Measurements from ENCODE around the gene GNAQ.

DNA sequence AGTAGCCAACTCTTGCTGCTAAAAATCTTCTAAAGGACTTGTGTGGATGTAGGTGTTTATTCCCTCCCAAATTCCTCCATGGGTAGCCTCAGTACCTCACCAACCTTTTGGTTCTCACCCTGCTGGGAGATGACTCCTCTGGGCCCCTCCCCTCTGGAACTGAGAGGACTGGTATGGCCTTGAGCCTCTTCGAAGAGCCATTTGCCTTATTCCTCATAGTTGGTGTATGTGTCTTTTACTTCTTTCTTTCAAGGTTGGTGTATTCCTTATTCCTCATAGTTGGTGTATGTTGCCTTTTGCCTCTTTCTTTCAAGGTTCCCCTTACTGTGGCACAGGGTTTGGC lies 48.3 kb downstream of the GNAQ start:
- TF ChIP-seq EP300 (IDR thresholded peaks at IDR 0.05; ENCODE audit: borderline replicate concordance): no peak
- no peak for TF ChIP-seq TAF1 (IDR thresholded peaks at IDR 0.05; ENCODE audit: low read depth)
- TF ChIP-seq, protein P1, sequence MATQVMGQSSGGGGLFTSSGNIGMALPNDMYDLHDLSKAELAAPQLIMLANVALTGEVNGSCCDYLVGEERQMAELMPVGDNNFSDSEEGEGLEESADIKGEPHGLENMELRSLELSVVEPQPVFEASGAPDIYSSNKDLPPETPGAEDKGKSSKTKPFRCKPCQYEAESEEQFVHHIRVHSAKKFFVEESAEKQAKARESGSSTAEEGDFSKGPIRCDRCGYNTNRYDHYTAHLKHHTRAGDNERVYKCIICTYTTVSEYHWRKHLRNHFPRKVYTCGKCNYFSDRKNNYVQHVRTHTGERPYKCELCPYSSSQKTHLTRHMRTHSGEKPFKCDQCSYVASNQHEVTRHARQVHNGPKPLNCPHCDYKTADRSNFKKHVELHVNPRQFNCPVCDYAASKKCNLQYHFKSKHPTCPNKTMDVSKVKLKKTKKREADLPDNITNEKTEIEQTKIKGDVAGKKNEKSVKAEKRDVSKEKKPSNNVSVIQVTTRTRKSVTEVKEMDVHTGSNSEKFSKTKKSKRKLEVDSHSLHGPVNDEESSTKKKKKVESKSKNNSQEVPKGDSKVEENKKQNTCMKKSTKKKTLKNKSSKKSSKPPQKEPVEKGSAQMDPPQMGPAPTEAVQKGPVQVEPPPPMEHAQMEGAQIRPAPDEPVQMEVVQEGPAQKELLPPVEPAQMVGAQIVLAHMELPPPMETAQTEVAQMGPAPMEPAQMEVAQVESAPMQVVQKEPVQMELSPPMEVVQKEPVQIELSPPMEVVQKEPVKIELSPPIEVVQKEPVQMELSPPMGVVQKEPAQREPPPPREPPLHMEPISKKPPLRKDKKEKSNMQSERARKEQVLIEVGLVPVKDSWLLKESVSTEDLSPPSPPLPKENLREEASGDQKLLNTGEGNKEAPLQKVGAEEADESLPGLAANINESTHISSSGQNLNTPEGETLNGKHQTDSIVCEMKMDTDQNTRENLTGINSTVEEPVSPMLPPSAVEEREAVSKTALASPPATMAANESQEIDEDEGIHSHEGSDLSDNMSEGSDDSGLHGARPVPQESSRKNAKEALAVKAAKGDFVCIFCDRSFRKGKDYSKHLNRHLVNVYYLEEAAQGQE (IDR thresholded peaks at IDR 0.05; ENCODE audit: low read depth): no peak
- TF ChIP-seq YY1 (IDR thresholded peaks at IDR 0.05; ENCODE audit: low read depth): no peak
- TF ChIP-seq TCF12 (IDR thresholded peaks at IDR 0.05; ENCODE audit: low read depth): no peak
- TF ChIP-seq FOXM1 (IDR thresholded peaks at IDR 0.05; ENCODE audit: borderline replicate concordance, low read depth): no peak
- no peak for TF ChIP-seq TEAD4 (IDR thresholded peaks at IDR 0.05)
- TF ChIP-seq CEBPB (IDR thresholded peaks at IDR 0.05): no peak
- TF ChIP-seq, protein P2, sequence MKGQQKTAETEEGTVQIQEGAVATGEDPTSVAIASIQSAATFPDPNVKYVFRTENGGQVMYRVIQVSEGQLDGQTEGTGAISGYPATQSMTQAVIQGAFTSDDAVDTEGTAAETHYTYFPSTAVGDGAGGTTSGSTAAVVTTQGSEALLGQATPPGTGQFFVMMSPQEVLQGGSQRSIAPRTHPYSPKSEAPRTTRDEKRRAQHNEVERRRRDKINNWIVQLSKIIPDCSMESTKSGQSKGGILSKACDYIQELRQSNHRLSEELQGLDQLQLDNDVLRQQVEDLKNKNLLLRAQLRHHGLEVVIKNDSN (IDR thresholded peaks at IDR 0.05): no peak
- no peak for TF ChIP-seq RAD21 (IDR thresholded peaks at IDR 0.05; ENCODE audit: low read depth)
- no peak for TF ChIP-seq EGR1 (IDR thresholded peaks at IDR 0.05)

All from Ishikawa (cell line).